ENCODE data around the gene FGF22.

GRCh38 chr19:618674-619285 is 20.9 kb upstream of the FGF22 start:
- TF ChIP-seq EHMT2 (IDR thresholded peaks at IDR 0.05; ENCODE audit: low read depth) (no peak), TFCP2L1 (CRISPR knock-in tag; IDR thresholded peaks at IDR 0.05) (no peak), ZFP36 (IDR thresholded peaks at IDR 0.05; ENCODE audit: borderline replicate concordance, partially characterized antibody) (no peak), POLR2A (IDR thresholded peaks at IDR 0.05; ENCODE audit: low read length) (no peak), RFX5 (IDR thresholded peaks at IDR 0.05) (no peak), NR3C1 (IDR thresholded peaks at IDR 0.05) (no peak), CHD4 (IDR thresholded peaks at IDR 0.05; ENCODE audit: borderline replicate concordance) (no peak), EHF (CRISPR knock-in tag; IDR thresholded peaks at IDR 0.05) (no peak), POLR2AphosphoS2 (conservative IDR thresholded peaks at IDR 0.05; ENCODE audit: low read length) (no peak), CHD2 (IDR thresholded peaks at IDR 0.05; ENCODE audit: low read length, partially characterized antibody) (no peak), EP300 (IDR thresholded peaks at IDR 0.05) (no peak), MAX (IDR thresholded peaks at IDR 0.05) (no peak)
- TF ChIP-seq, protein P1, sequence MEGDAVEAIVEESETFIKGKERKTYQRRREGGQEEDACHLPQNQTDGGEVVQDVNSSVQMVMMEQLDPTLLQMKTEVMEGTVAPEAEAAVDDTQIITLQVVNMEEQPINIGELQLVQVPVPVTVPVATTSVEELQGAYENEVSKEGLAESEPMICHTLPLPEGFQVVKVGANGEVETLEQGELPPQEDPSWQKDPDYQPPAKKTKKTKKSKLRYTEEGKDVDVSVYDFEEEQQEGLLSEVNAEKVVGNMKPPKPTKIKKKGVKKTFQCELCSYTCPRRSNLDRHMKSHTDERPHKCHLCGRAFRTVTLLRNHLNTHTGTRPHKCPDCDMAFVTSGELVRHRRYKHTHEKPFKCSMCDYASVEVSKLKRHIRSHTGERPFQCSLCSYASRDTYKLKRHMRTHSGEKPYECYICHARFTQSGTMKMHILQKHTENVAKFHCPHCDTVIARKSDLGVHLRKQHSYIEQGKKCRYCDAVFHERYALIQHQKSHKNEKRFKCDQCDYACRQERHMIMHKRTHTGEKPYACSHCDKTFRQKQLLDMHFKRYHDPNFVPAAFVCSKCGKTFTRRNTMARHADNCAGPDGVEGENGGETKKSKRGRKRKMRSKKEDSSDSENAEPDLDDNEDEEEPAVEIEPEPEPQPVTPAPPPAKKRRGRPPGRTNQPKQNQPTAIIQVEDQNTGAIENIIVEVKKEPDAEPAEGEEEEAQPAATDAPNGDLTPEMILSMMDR (IDR thresholded peaks at IDR 0.05), result no peak
